COLO668 (cell line): ENCODE data around the gene C3orf20.

Experiments
- DNase-seq: peaks from one replicate; lab custom pipeline; 2025; ENCODE audit not compliant: unreplicated experiment; lab: John Stamatoyannopoulos, UW

C3orf20 gene

GRCh38 chr3:14810070-14810791, 135.3 kb downstream of the C3orf20 start:
- no peak for DNase-seq

GRCh38 chr3:14810801-14811661, 136.1 kb downstream of the C3orf20 start:
- no peak for DNase-seq

- no peak for DNase-seq
Measured at GRCh38 chr3:14811684-14812083, 136.7 kb downstream of the C3orf20 start.

- DNase-seq, result no peak
Measured at GRCh38 chr3:14812196-14812790, 137.4 kb downstream of the C3orf20 start.

GRCh38 chr3:14814411-14814871, 139.5 kb downstream of the C3orf20 start:
- DNase-seq, result no peak

- DNase-seq, result no peak
Measured at GRCh38 chr3:14816359-14816758, 141.4 kb downstream of the C3orf20 start.

GRCh38 chr3:14818804-14819500, 144.0 kb downstream of the C3orf20 start, which contains the start of gene FGD5:
Gene FGD5 (plus strand): TSS chr3:14818962. CDS start chr3:14819072, 110 bp downstream.
- no peak for DNase-seq

- DNase-seq, result no peak
Measured at GRCh38 chr3:14819671-14820070, 144.7 kb downstream of the C3orf20 start.

GRCh38 chr3:14820156-14820555, 145.2 kb downstream of the C3orf20 start:
- no peak for DNase-seq

GRCh38 chr3:14821151-14821550, 146.2 kb downstream of the C3orf20 start:
- DNase-seq, result no peak

GRCh38 chr3:14822134-14822533, 147.2 kb downstream of the C3orf20 start:
- no peak for DNase-seq
